ENCODE data around the gene UFM1. TPM values are rescaled to one million over a fixed set of nuclear protein-coding genes. Genes with fewer than 3 reads are reported as not detected.

The UFM1 gene
- total RNA-seq, 1 donor from 2014 or later, result 26.1 TPM

- Histone ChIP-seq H3K9me3 (replicated peaks) (no peaks in the 10 kb centered on the region), H3K4me1 (no peaks in the 10 kb centered on the region), H3K27me3 (ENCODE audit: low read depth) (no peaks in the 10 kb centered on the region), H3K27ac (replicated peaks) (no peak overlapping the region), H3K4me3 (no peak overlapping the region), H3K36me3 (no peaks in the 10 kb centered on the region)
- DNase-seq, result no peak
- intact Hi-C loops (cut with micrococcal nuclease), result no loop called here
- no peak for TF ChIP-seq CTCF (IDR thresholded peaks at IDR 0.05; ENCODE audit: borderline replicate concordance)
These were observed 33.5 kb upstream of the UFM1 start for GRCh38 chr13:38316129-38316528.

- intact Hi-C loops (cut with micrococcal nuclease), result no loop called here
- H3K4me3 ChIP-seq, result no peak overlapping the region
These were observed 28.0 kb upstream of the UFM1 start for GRCh38 chr13:38321654-38322053.

GRCh38 chr13:38325426-38325825 lies 24.2 kb upstream of the UFM1 start:
- intact Hi-C loops (cut with micrococcal nuclease), result no loop called here
- no peaks in the 10 kb centered on the region for H3K4me1 ChIP-seq
- H3K27me3 ChIP-seq (ENCODE audit: low read depth), result no peaks in the 10 kb centered on the region
- no peak for TF ChIP-seq CTCF (IDR thresholded peaks at IDR 0.05; ENCODE audit: borderline replicate concordance)
- H3K27ac ChIP-seq (replicated peaks), result no peak overlapping the region
- H3K36me3 ChIP-seq, result no peaks in the 10 kb centered on the region
- H3K9me3 ChIP-seq (replicated peaks), result peaks cover 12% of the 10 kb centered on the region
- no peak for DNase-seq
- no peak overlapping the region for H3K4me3 ChIP-seq

More at GRCh38 chr13:38321654-38322053, 28.0 kb upstream of the UFM1 start:
- DNase-seq, result no peak
- no peak for TF ChIP-seq CTCF (IDR thresholded peaks at IDR 0.05; ENCODE audit: borderline replicate concordance)
- Histone ChIP-seq H3K9me3 (replicated peaks) (peaks cover 12% of the 10 kb centered on the region), H3K27ac (replicated peaks) (no peak overlapping the region), H3K27me3 (ENCODE audit: low read depth) (no peaks in the 10 kb centered on the region), H3K36me3 (no peaks in the 10 kb centered on the region), H3K4me1 (no peaks in the 10 kb centered on the region)

GRCh38 chr13:38328699-38329098 lies 21.0 kb upstream of the UFM1 start:
- peaks cover 12% of the 10 kb centered on the region for H3K9me3 ChIP-seq (replicated peaks)
- no peak overlapping the region for H3K27ac ChIP-seq (replicated peaks)
- TF ChIP-seq CTCF (IDR thresholded peaks at IDR 0.05; ENCODE audit: borderline replicate concordance), result no peak
- no peaks in the 10 kb centered on the region for H3K27me3 ChIP-seq (ENCODE audit: low read depth)
- DNase-seq, result no peak
- no peaks in the 10 kb centered on the region for H3K4me1 ChIP-seq
- intact Hi-C loops (cut with micrococcal nuclease), result no loop called here
- H3K4me3 ChIP-seq, result no peak overlapping the region
- no peaks in the 10 kb centered on the region for H3K36me3 ChIP-seq

GRCh38 chr13:38334845-38335244 lies 14.8 kb upstream of the UFM1 start:
- H3K9me3 ChIP-seq (replicated peaks), result no peaks in the 10 kb centered on the region
- H3K27ac ChIP-seq (replicated peaks), result no peak overlapping the region
- no peaks in the 10 kb centered on the region for H3K36me3 ChIP-seq
- no peak overlapping the region for H3K4me3 ChIP-seq
- no peak for DNase-seq
- no peaks in the 10 kb centered on the region for H3K4me1 ChIP-seq
- intact Hi-C loops (cut with micrococcal nuclease), result no loop called here
- TF ChIP-seq CTCF (IDR thresholded peaks at IDR 0.05; ENCODE audit: borderline replicate concordance), result no peak
- H3K27me3 ChIP-seq (ENCODE audit: low read depth), result no peaks in the 10 kb centered on the region

GRCh38 chr13:38338089-38338488 lies 11.6 kb upstream of the UFM1 start:
- no peaks in the 10 kb centered on the region for H3K9me3 ChIP-seq (replicated peaks)
- no peaks in the 10 kb centered on the region for H3K36me3 ChIP-seq
- H3K4me1 ChIP-seq, result no peaks in the 10 kb centered on the region
- no peak for DNase-seq
- intact Hi-C loops (cut with micrococcal nuclease), result no loop called here
- H3K4me3 ChIP-seq, result no peak overlapping the region
- H3K27ac ChIP-seq (replicated peaks), result no peak overlapping the region
- H3K27me3 ChIP-seq (ENCODE audit: low read depth), result no peaks in the 10 kb centered on the region
- TF ChIP-seq CTCF (IDR thresholded peaks at IDR 0.05; ENCODE audit: borderline replicate concordance), result no peak

Measured in left ventricle myocardium inferior (tissue), 1 donor.